GM12878 (cell line): ENCODE results near the gene C6orf120.

Experiments
- JUND ChIP-seq: IDR thresholded peaks from 2 replicates; pipeline ENCODE4 v1.6.1; 2012; ENCODE audit warnings: low read depth, mild to moderate bottlenecking, low read length, improper control_type of control experiment, moderate library complexity
- KDM1A ChIP-seq: fragments of 200-600 bp; sonication (generic); IDR thresholded peaks from 2 replicates; pipeline ENCODE4 v1.6.1; 2016; ENCODE audit warnings: borderline replicate concordance
- MAX ChIP-seq: IDR thresholded peaks from 2 replicates; pipeline ENCODE4 v1.6.1; 2012; ENCODE audit warnings: low read depth, low read length, improper control_type of control experiment
- POLR2A ChIP-seq: IDR thresholded peaks from 2 replicates; pipeline ENCODE4 v1.6.1; 2011; ENCODE audit warnings: low read depth, mild to moderate bottlenecking, low read length

GRCh38 chr6:169710009-169710408 is 8.1 kb downstream of the C6orf120 start:
- TF ChIP-seq POLR2A (no peak), KDM1A (no peak), MAX (no peak), JUND (no peak)
